Stimulated activated CD8-positive, alpha-beta memory T cell treated with anti-CD3 and anti-CD28 coated beads, Interleukin-7, amount 100 ng/mL, for 1 hour (primary cell): ENCODE results near the gene KIF2C.
"Not testable (repeated sequence)": the region's sequence is repeated elsewhere in the genome, so short reads cannot be mapped to it uniquely, and the experiment has no call there.

Source experiments
- DNase-seq, 2 donors: peaks; one replicate each; pipeline ENCODE4 v3.0.0-alpha.2; 2020; ENCODE audit warnings: low read depth in 2 of 2

Gene KIF2C

GRCh38 chr1:44792736-44793502 lies 53.3 kb downstream of the KIF2C start:
- DNase-seq: no peak

GRCh38 chr1:44797886-44798285 lies 58.2 kb downstream of the KIF2C start:
- not testable (repeated sequence) for DNase-seq

- DNase-seq: no peak
Observed at GRCh38 chr1:44798481-44799365, 59.1 kb downstream of the KIF2C start.

GRCh38 chr1:44799770-44800584 lies 60.3 kb downstream of the KIF2C start, which contains the start of gene PLK3:
TSS of gene PLK3 (plus strand) at chr1:44800377. CDS start at chr1:44800464, 87 bp downstream.
- DNase-seq: peak; percentile 95

GRCh38 chr1:44801491-44802305 lies 62.1 kb downstream of the KIF2C start:
- no peak for DNase-seq

- DNase-seq: no peak
Observed at GRCh38 chr1:44802306-44803061, 62.8 kb downstream of the KIF2C start.

GRCh38 chr1:44803062-44803311 lies 63.4 kb downstream of the KIF2C start:
- no peak for DNase-seq

GRCh38 chr1:44803312-44804095 lies 63.9 kb downstream of the KIF2C start:
- no peak for DNase-seq

GRCh38 chr1:44805311-44806024 lies 65.8 kb downstream of the KIF2C start:
- DNase-seq: no peak

- DNase-seq: no peak
Observed at GRCh38 chr1:44806025-44806703, 66.5 kb downstream of the KIF2C start.

GRCh38 chr1:44806704-44807363 lies 67.2 kb downstream of the KIF2C start, which contains the start of gene DYNLT4:
TSS of gene DYNLT4 (minus strand) at chr1:44807351. CDS start at chr1:44806668, 683 bp downstream.
- DNase-seq: no peak

- DNase-seq: peak; percentile 73 to 76
Observed at GRCh38 chr1:44807364-44808062, 67.9 kb downstream of the KIF2C start.

GRCh38 chr1:44808063-44808937 lies 68.7 kb downstream of the KIF2C start, which contains the start of gene BTBD19:
TSS of gene BTBD19 (plus strand) at chr1:44808523. CDS start at chr1:44808821, 298 bp downstream.
- DNase-seq: no peak

GRCh38 chr1:44808938-44809917 lies 69.6 kb downstream of the KIF2C start:
- peak; percentile 62 to 64 for DNase-seq
